Frontal cortex (tissue), 4 donors: ENCODE data around the gene PHF1. TPM values are rescaled to one million over a fixed set of nuclear protein-coding genes. Genes with fewer than 3 reads are reported as not detected.
A peak's percentile ranks its signal among the peaks of the same experiment; 100 is the strongest.
"Not testable (repeated sequence)": the region's sequence is repeated elsewhere in the genome, so short reads cannot be mapped to it uniquely, and the experiment has no call there.

Experiments
- DNase-seq, 2 donors: peaks; one replicate each; pipeline ENCODE4 v3.0.0; 2012; ENCODE audit warnings: low spot score in 2 of 2
- FAIRE-seq: peaks from 2 replicates; lab custom pipeline; 2012; peaks lifted over from hg19 to GRCh38; lab: Jason Lieb, UNC
- total RNA-seq: library from RNA; depleted of rRNA; stranded (reverse); fragments of >200 nt; gene quantifications from one replicate; pipeline ENCODE4 v1.2.3, GENCODE V29; 2014
- donor health status: control.
- donor health status: control.
- donor health status: control.

The PHF1 gene
- total RNA-seq, 1 donor from 2014 or later = 16.3 TPM

DNA sequence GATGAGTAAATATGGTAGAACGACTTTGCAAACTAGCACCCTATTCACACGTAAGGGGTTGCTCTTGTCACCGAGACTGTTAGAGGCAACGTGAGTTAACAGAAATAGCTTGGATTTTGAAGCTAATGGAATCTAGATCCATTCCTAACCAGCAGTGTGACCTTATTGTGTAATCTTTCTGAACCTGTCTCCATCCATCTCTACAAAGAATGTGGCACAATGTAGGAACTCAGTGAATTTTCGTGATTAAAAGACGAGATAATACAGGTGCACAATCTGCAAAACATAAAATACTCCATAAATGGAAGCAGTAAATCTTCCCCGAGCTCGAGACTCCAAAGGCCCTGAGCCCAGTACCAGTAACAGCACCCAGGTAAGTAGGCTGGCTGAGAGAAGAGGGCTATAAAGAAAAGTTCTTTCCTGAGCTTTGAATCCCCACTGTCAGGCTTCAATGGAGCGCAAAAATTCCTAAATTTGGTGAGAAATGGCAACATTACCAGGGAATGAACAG is 20.0 kb upstream of the PHF1 start:
- DNase-seq = no peak
- no peak for FAIRE-seq

GRCh38 chr6:33391278-33391921 is 19.4 kb upstream of the PHF1 start, which contains the start of gene KIFC1:
Gene KIFC1, plus strand, starts transcription at chr6:33391823. Its CDS starts 163 bp downstream, at chr6:33391986.
- DNase-seq (peak; percentile 90 to 96), FAIRE-seq (peak; percentile 91)

GRCh38 chr6:33391922-33392594 is 18.8 kb upstream of the PHF1 start:
- DNase-seq = no peak
- FAIRE-seq = no peak

DNA sequence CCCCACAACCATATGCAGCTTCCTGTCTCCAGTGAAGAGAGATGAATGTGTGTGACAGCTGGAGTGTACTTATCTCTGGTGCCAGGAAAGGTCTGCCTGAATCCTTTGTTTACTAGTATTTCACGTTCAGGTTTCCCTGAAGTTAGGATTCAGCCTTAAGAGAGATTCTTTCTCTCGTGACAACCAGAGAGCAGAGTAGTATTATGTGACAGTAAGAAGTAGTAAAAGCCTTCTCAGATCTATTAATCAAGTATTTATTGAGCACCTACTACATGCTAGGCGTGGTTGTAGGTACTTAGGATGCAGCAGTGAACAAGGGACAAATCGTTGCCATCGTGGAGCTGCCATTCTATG is 18.2 kb upstream of the PHF1 start:
- DNase-seq = no peak

GRCh38 chr6:33392979-33393378 is 17.8 kb upstream of the PHF1 start:
- FAIRE-seq (no peak), DNase-seq (no peak)

More for the DNA sequence above, 18.2 kb upstream of the PHF1 start:
- no peak for FAIRE-seq

DNA sequence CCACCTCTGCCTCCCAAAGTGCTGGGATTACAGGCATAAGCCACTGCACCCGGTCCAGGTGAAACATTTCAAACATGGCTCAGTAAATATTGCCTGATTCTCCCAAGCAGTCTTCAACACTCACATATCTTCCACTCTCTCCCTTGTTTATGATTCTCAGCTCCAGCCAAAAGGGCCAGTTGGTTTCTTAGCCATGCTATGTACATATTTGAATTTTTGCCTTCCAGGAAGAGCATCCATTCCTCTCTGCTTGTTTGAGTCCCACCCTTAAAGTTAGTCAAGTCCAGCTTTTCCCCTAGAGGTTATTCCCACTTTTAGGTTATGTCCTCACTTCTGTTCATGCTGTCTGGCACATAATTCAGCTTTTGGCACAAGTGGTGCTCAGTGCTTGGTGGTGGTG is 13.3 kb upstream of the PHF1 start:
- DNase-seq (no peak), FAIRE-seq (no peak)

DNA sequence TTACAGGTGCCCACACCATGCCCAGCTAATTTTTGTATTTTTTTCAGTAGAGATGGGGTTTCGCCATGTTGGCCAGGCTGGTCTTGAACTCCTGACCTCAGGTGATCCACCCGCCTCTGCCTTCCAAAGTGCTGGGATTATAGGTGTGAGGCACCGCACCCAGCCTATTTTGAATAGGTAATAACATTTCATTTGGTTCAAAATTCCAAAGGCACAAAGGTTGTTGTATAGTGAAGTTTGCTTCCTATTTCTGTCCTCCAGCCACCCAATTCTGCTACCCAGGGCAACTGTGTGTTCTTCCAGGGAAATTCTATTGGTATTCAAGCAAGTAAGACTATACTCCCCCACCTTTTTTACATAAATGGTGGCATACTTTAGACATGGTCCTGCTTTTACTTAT is 12.2 kb upstream of the PHF1 start:
- not testable (repeated sequence) for FAIRE-seq, DNase-seq

GRCh38 chr6:33399881-33400280 is 10.9 kb upstream of the PHF1 start:
- DNase-seq, FAIRE-seq: not testable (repeated sequence)

DNA sequence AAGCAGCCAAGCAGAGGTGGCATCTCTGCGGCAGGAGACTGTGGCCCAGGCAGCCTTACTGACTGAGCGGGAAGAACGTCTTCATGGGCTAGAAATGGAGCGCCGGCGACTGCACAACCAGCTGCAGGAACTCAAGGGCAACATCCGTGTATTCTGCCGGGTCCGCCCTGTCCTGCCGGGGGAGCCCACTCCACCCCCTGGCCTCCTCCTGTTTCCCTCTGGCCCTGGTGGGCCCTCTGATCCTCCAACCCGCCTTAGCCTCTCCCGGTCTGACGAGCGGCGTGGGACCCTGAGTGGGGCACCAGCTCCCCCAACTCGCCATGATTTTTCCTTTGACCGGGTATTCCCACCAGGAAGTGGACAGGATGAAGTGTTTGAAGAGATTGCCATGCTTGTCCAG is 5.9 kb upstream of the PHF1 start:
- DNase-seq (no peak), FAIRE-seq (no peak)

GRCh38 chr6:33405386-33405940 is 5.4 kb upstream of the PHF1 start:
- DNase-seq = no peak
- no peak for FAIRE-seq

- FAIRE-seq = no peak
Observed at GRCh38 chr6:33406126-33406525, 4.7 kb upstream of the PHF1 start.

GRCh38 chr6:33407132-33407718 is 3.6 kb upstream of the PHF1 start:
- DNase-seq (no peak), FAIRE-seq (no peak)

More at GRCh38 chr6:33406126-33406525, 4.7 kb upstream of the PHF1 start:
- no peak for DNase-seq

DNA sequence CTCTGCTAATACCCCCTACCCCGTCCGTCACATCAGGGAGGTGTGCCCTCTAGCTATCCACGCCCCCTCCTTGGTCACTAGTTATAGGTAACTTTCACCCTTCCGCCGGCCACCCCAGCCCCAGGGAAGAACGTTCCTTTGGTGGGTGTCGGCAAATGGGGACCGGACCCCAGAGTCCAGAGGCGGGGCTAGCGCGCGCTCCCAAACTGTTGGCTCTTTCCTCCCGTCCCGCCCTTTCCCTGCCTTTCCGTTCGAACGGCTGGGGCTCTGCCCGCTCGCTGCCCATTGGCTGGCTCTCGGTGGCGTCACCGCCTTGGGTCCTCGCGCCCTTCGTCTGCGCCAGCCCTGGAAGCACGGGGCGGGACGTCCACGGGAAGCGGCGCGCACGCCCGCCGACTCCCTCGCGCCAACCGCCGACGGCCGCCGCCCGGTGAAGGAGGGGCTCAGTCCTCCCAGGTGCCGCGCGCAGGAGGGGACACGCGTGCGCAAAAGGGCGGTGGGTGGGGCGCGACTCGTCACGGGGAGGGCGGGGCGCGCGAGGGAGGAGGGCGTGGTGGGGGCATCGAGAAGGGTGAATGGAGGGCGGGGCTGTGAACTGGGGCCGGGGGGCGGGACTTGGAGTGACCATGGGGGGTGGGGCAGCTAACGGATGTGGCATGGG is 634 bp upstream of the PHF1 start:
- peak; percentile 99 for DNase-seq
- no peak for FAIRE-seq

- FAIRE-seq (no peak), DNase-seq (no peak)
Observed at GRCh38 chr6:33411632-33412005, 805 bp downstream of the PHF1 start.

DNA sequence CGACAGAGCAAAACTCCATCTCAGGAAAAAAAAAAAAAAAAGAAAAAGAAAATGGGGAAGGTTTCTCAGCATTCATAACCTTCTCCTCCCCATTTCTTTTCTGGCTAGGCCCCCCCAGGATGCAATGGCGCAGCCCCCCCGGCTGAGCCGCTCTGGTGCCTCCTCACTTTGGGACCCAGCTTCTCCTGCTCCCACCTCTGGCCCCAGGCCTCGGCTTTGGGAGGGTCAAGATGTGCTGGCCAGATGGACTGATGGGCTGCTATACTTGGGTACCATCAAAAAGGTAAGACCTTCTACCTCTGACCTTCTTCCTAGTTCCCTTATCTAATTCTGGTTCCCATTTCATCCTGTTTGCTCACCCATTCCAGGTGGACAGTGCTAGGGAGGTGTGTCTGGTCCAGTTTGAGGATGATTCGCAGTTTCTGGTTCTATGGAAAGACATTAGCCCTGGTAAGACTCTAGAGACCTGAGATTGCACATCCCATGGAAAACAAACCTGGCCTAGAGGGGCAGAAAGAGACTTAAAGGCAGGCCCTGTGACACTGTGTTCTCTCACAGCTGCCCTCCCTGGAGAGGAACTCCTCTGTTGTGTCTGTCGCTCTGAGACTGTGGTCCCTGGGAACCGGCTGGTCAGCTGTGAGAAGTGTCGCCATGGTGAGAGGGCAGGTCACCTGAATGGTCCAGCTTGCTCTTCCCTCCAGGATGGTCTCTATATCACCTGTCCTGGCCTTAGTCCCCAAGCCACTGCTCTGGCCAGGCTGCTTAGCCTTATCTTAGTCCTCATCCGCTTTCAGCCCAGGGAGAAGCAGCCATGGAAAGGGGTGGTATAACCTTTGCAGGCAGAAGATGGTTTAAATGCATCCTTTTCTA is 1.6 kb downstream of the PHF1 start:
- DNase-seq (no peak), FAIRE-seq (no peak)

DNA sequence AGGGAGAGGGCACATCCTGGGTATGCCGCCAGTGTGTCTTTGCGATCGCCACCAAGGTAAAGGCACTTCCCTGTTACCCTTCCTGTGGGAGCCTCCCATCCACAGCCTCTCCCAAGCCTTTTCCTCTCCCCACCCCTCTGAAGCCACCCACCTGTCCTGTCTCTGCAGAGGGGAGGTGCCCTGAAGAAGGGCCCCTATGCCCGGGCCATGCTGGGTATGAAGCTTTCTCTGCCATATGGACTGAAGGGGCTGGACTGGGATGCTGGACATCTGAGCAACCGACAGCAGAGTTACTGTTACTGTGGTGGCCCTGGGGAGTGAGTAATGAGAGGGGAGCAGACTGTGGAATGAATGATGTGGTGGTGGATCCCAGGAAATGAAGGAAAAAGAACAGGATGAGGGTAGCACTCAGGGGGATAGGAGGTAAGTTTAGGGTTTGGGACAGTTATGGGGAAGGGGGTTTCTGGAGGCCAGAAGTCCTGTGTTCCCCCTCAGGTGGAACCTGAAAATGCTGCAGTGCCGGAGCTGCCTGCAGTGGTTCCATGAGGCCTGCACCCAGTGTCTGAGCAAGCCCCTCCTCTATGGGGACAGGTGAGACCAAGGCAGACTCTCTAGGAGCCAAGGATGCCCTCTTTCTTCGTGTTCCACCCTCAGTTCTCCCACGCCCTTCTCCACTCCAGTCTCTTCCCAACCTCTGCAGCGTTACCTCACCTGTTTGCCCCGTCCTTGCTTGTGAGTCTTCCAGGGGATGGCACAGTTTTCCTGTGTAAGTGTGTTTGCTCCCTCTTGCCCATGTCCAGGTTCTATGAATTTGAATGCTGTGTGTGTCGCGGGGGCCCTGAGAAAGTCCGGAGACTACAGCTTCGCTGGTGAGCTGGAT is 2.7 kb downstream of the PHF1 start:
- FAIRE-seq = no peak
- DNase-seq = no peak

GRCh38 chr6:33414592-33415271 is 3.9 kb downstream of the PHF1 start:
- FAIRE-seq = no peak
- DNase-seq = no peak

GRCh38 chr6:33415831-33416230 is 5.0 kb downstream of the PHF1 start:
- DNase-seq = no peak
- FAIRE-seq = no peak
